GM21447 (cell line): Measurements from ENCODE around the gene EEF1G.
"Not testable (repeated sequence)": the region's sequence is repeated elsewhere in the genome, so short reads cannot be mapped to it uniquely, and the experiment has no call there.

ENCODE experiments used
- ATAC-seq: cut with Tn5 transposase; IDR thresholded peaks from one replicate; pipeline ENCODE4 v1.9.1; 2021; ENCODE audit not compliant: unreplicated experiment

EEF1G gene

GRCh38 chr11:62578541-62578940, 4.8 kb upstream of the EEF1G start:
- ATAC-seq: no peak

- no peak for ATAC-seq
These were observed 3.5 kb upstream of the EEF1G start for GRCh38 chr11:62577046-62577714.

- ATAC-seq: no peak
These were observed 2.1 kb upstream of the EEF1G start for GRCh38 chr11:62575837-62576236.

DNA sequence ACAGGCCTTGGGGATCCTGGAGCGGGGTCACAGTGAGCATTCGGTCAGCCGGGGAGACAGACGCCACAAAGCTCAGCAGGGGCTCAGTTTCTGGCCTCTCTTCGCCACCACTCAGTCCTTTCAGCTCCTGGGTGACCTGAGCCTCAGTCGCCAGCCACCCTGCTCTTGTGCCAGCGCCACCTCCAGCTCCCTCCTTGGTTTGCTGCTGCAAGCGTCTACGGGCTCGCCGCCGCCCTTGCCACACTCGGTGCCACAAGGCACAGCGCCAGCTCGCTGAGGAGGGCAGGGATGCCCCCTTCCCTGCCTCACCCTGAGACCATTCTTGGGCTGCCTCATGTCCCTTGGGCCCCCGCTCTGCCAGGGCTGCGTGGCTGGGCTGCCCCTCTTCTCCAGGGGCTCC, 1.5 kb upstream of the EEF1G start:
- no peak for ATAC-seq

- no peak for ATAC-seq
These were observed 826 bp upstream of the EEF1G start for GRCh38 chr11:62574363-62575071.

DNA sequence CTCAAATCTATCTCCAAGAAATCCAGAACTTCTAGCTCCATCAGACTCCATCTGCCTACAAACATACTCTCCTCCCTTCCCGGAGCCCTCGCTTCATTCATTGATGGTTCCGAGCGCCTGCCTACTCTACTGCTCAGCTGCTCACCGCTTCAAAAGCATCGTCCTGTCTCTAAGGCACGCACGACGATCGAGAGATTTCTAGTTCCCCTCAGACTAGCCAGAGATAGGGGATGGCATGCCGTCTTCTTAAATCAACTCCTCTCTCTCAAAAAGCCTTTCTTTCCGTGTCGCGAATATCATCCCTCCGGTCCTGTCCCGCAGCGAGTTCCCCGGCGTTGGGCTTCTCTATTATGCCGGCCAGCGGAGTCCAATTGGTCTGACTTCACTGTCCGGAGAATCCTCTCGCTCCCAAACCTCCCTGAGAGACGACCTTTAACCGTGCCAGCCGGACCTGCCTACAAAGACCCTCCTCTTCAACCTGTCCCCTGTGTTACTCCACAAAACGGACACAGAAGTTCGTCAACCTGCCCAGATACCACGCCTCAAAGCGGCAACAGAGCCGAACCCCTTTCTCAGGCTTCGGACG, 592 bp downstream of the EEF1G start:
- ATAC-seq: no peak

DNA sequence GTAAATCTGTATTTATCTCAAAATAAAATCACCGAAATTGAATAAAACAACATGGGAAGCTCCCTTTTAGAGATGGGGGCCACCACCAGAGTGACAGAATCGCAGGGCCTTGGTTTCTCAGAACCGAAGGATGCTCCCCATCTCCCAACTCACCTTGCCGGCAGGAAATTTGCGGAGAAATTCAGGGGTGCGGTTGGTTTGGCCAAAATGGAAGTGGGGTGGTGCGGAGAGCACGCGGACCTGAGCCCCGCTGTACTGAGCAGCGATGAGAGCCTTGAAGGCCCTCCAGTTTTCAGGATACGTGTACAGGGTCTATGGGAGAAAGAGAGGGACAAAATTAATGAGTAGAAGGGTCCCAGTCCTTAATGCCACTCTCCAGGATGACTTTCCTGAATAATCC, 1.3 kb downstream of the EEF1G start:
- ATAC-seq: no peak

DNA sequence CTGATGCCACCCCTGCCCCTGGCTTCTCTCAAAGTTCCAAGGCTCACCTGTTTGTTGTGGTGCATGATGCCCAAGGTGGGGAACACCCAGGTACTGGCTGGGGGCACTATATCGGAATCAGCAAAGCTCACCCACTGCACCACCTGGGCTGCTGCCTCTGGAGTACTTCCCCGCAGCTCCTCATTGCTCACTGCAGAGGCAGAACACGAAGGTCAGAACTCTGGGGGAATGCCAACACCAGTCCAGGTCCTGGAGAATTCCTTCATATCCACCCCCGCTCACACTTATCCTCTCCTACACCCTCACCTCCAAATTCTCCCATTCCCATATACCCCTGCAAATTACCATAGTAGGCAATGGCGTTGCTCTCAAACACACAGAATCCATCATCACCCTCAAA, 2.2 kb downstream of the EEF1G start:
- ATAC-seq: not testable (repeated sequence)

DNA sequence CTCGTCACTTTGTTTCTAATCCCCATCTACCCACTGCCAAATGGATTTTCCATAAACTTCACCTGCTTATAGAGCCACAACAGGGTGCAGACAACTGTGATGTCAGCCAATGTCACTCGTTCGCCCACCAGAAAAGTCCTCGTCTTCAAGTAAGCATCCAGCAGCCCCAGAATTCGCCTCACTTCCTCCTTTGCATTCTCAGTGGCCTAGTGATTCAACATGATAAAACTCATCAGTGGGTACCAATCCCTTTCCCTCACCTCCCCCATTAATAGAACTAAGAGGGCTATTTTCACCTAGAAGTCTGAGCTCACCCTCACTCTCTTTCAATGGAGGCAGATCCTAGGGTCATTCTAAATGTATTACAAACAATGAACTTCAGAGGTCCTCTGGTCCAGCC, 2.8 kb downstream of the EEF1G start:
- not testable (repeated sequence) for ATAC-seq

- ATAC-seq: no peak
These were observed 4.1 kb downstream of the EEF1G start for GRCh38 chr11:62569611-62570010.

- ATAC-seq: no peak
These were observed 6.6 kb downstream of the EEF1G start for GRCh38 chr11:62567018-62567633.

GRCh38 chr11:62566247-62566646, 7.4 kb downstream of the EEF1G start:
- ATAC-seq: no peak

GRCh38 chr11:62565100-62565802, 8.4 kb downstream of the EEF1G start:
- ATAC-seq: no peak

DNA sequence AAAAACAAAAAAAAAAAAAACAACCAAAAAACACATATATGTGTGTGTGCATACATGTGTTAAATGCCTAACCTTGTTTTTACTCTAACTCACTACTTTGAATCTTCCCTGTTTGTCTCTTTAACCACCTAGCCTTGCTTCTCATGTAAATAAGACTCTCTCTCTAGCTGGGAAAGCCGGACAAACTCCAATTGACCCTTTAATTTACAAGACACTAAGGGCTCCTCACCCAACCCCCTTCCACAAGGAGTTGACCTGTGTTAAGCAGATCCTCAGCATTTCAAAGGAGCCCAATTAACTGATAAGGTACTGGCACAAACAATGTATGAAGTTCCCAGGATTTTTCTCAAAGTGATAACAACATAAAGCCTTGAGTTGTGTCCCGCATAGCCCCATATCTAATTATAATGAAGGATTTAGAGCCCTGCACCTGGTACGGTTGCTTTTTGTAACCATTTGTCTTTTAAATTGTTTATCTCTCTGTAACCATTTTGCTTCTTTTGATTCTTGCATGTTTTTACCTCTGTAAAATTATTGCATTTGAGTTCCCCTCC, 11.9 kb downstream of the EEF1G start:
- not testable (repeated sequence) for ATAC-seq

DNA sequence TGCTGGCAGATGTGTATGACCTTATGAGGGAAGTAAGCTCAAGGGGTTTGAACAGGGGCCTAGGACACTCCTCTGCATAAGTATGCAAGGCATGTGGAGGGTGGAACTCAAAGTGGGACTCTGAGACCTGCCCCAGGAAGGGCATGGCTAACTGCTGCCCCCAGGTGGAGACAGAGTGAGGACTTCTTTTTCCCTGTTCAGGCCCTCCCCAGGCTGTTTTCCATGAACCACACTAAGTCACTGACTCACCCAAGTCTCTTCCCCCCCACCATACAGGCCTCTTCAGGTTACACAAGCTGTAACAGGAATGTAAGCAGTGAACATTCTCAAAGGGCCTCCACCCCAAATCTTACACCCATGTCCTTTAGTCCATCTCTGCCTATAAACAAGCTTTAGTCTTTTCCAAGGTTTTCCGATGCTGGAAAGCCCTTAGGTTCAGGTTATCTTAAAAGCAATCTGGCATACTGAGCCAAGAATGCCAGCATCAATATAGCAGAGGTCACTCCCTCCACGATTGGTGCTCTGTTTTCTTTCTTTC, 13.1 kb downstream of the EEF1G start:
- no peak for ATAC-seq

- ATAC-seq: not testable (repeated sequence)
These were observed 14.1 kb downstream of the EEF1G start for GRCh38 chr11:62559626-62560025.

GRCh38 chr11:62559204-62559603, 14.5 kb downstream of the EEF1G start:
- ATAC-seq: no peak

GRCh38 chr11:62558669-62559068, 15.0 kb downstream of the EEF1G start:
- no peak for ATAC-seq

- peak; percentile 22 for ATAC-seq
These were observed 16.6 kb downstream of the EEF1G start for GRCh38 chr11:62556875-62557631.
